NCI-H524 (cell line): ENCODE measurements around the gene SPOP.
"Not testable (repeated sequence)": the region's sequence is repeated elsewhere in the genome, so short reads cannot be mapped to it uniquely, and the experiment has no call there.

Experiments used
- DNase-seq, 2 experiments: peaks; one replicate each; lab custom pipeline; 2025; lab: John Stamatoyannopoulos, UW

SPOP gene

GRCh38 chr17:49656247-49656646 lies 21.6 kb downstream of the SPOP start:
- no peak for DNase-seq

GRCh38 chr17:49647256-49647585 lies 30.7 kb downstream of the SPOP start:
- DNase-seq: no peak

GRCh38 chr17:49646391-49647255 lies 31.3 kb downstream of the SPOP start:
- DNase-seq: no peak

- DNase-seq: not testable (repeated sequence)
Measured at GRCh38 chr17:49646056-49646390, 31.9 kb downstream of the SPOP start.

GRCh38 chr17:49645654-49646053 lies 32.2 kb downstream of the SPOP start:
- no peak for DNase-seq

- no peak for DNase-seq
Measured at GRCh38 chr17:49640556-49640955, 37.3 kb downstream of the SPOP start.

GRCh38 chr17:49638818-49639217 lies 39.1 kb downstream of the SPOP start:
- no peak for DNase-seq

- DNase-seq: no peak
Measured at GRCh38 chr17:49637739-49638138, 40.2 kb downstream of the SPOP start.

GRCh38 chr17:49637050-49637449 lies 40.8 kb downstream of the SPOP start:
- no peak for DNase-seq

GRCh38 chr17:49635121-49635520 lies 42.8 kb downstream of the SPOP start:
- no peak for DNase-seq

- DNase-seq: no peak
Measured at GRCh38 chr17:49634485-49634860, 43.4 kb downstream of the SPOP start.

- no peak for DNase-seq
Measured at GRCh38 chr17:49633762-49634484, 44.0 kb downstream of the SPOP start.

- DNase-seq: no peak
Measured at GRCh38 chr17:49633250-49633649, 44.6 kb downstream of the SPOP start.

- no peak for DNase-seq
Measured at GRCh38 chr17:49632201-49632600, 45.7 kb downstream of the SPOP start.

GRCh38 chr17:49631496-49631895 lies 46.4 kb downstream of the SPOP start:
- no peak for DNase-seq

- DNase-seq: no peak
Measured at GRCh38 chr17:49630113-49630900, 47.6 kb downstream of the SPOP start.

GRCh38 chr17:49629447-49629846 lies 48.5 kb downstream of the SPOP start:
- no peak for DNase-seq

GRCh38 chr17:49624896-49625295 lies 53.0 kb downstream of the SPOP start:
- DNase-seq: no peak

GRCh38 chr17:49621946-49622529 lies 55.9 kb downstream of the SPOP start:
- no peak for DNase-seq

GRCh38 chr17:49621420-49621819 lies 56.5 kb downstream of the SPOP start:
- no peak for DNase-seq

- no peak for DNase-seq
Measured at GRCh38 chr17:49618028-49618611, 59.8 kb downstream of the SPOP start.

GRCh38 chr17:49616601-49617131 lies 61.2 kb downstream of the SPOP start:
- no peak for DNase-seq
